SU-DHL-6 (cell line): Measurements from ENCODE around the gene MORC2.
A peak's percentile ranks its signal among the peaks of the same experiment; 100 is the strongest.

ENCODE experiments used
- H2AFZ ChIP-seq: fragments of 200-600 bp; sonication (generic); 2 replicates; pipeline ENCODE4 v1.6.1; 2014; ENCODE audit warnings: low read depth, mild to moderate bottlenecking, moderate library complexity, mixed read lengths, antibody characterized with exemption, low read length; ENCODE audit not compliant: severe bottlenecking
- H3F3A ChIP-seq: fragments of 200-600 bp; shearing (Covaris generic); 2 replicates; pipeline ENCODE4 v1.6.0; 2016; ENCODE audit warnings: antibody characterized with exemption, mild to moderate bottlenecking; ENCODE audit not compliant: insufficient read depth
- H3K27ac ChIP-seq: fragments of 200-600 bp; sonication (generic); 2 replicates; pipeline ENCODE4 v1.5.1; 2016; ENCODE audit warnings: low read depth, mild to moderate bottlenecking, low read length, moderate library complexity, mixed read lengths
- H3K27me3 ChIP-seq: fragments of 200-600 bp; sonication (generic), shearing (Covaris generic); 2 replicates; pipeline ENCODE4 v1.6.0; 2014; ENCODE audit warnings: mild to moderate bottlenecking, low read length
- H3K36me3 ChIP-seq: fragments of 200-600 bp; sonication (generic); 2 replicates; pipeline ENCODE4 v1.6.1; 2014; ENCODE audit warnings: mild to moderate bottlenecking, low read length, mixed read lengths
- H3K4me2 ChIP-seq: fragments of 300-600, 200-600 bp; shearing (Covaris generic), sonication (generic); 2 replicates; pipeline ENCODE4 v1.6.0; 2014; ENCODE audit warnings: low read length, low read depth, mild to moderate bottlenecking; ENCODE audit not compliant: poor library complexity, severe bottlenecking
- H3K4me3 ChIP-seq: fragments of 200-600 bp; sonication (generic); 2 replicates; pipeline ENCODE4 v1.5.1; 2014; ENCODE audit warnings: antibody characterized with exemption, low read length, mild to moderate bottlenecking, mixed read lengths; ENCODE audit not compliant: insufficient read depth, poor library complexity, severe bottlenecking
- H3K79me2 ChIP-seq: fragments of 200-600 bp; sonication (generic); 2 replicates; pipeline ENCODE4 v1.6.1; 2014; ENCODE audit warnings: mild to moderate bottlenecking, low read length, moderate library complexity; ENCODE audit not compliant: insufficient read depth
- H3K9ac ChIP-seq: fragments of 200-600 bp; sonication (generic); 2 replicates; pipeline ENCODE4 v1.7.0; 2014; ENCODE audit warnings: mild to moderate bottlenecking, low read length
- H3K9me2 ChIP-seq: fragments of 200-600 bp; sonication (generic); replicated peaks from 2 replicates; pipeline ENCODE4 v1.6.1; 2014; ENCODE audit warnings: low read length; ENCODE audit not compliant: insufficient read depth
- H3K9me3 ChIP-seq: fragments of 200-600 bp; sonication (generic); 2 replicates; pipeline ENCODE4 v1.6.1; 2014; ENCODE audit warnings: low read length, mixed read lengths; ENCODE audit not compliant: insufficient read depth
- H4K20me1 ChIP-seq: fragments of 200-600 bp; sonication (generic); 2 replicates; pipeline ENCODE4 v1.6.1; 2014; ENCODE audit warnings: low read depth, mild to moderate bottlenecking, antibody characterized with exemption, low read length, moderate library complexity, mixed read lengths
- EZH2phosphoT487 ChIP-seq: fragments of 200-600 bp; sonication (generic), shearing (Covaris generic); conservative IDR thresholded peaks from 2 replicates; pipeline ENCODE4 v1.6.1; 2018; ENCODE audit warnings: mild to moderate bottlenecking, antibody characterized with exemption, low read length, moderate library complexity, mixed read lengths
- TF ChIP-seq, protein P1 (sequence below): fragments of 200-600 bp; sonication (generic); IDR thresholded peaks from one replicate; pipeline ENCODE4 v1.5.1; 2017; ENCODE audit warnings: antibody characterized with exemption, mild to moderate bottlenecking, low read length, moderate library complexity; ENCODE audit not compliant: insufficient read depth, poor library complexity, severe bottlenecking

MORC2 gene

DNA sequence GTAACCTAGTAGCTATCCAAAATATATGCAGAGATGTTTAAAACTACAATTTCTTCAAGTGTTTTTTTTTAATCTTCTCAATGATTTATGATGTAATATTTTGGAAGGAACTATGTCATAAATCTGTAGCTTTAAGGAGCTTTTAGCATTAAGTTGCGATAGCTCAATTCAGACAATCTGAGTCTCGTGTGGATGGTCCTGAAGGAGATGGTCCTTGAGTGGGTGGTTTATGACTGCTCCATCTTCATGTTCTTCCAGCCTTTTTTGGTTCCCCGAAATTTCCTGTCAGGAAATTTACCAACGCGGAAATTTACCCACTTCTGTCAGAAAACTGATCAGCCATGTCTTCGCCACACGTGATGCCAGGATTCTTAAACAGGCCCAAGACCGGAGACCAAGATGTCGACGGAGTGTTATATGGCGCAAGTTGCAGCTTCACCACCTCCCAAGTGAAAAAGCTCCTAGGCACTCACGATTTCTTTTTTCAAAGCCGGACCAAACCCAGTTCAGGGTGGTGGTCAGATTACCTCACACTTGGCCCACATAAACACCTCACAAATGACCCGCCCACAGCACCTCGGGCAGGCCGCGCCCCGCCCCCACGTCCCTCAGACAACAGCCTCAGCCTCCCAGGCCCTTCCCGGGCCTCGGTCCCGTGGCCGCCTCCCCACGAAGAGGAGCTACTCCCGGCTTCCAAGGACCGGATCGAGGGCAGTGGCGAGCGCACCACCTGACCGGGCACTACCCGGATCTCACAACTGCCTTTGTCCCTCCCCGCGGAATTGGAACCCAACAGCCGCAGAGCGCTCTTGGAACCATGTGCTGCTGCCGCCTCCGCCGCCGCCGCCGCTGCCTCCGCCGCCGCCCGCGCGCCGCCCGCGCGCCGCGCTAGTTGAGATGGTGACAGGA, at the start of gene MORC2:
Gene MORC2 (minus strand): TSS at position 760 of the 909 bp plus-strand sequence. CDS start 885 bp downstream, outside the sequence.
- Histone ChIP-seq H3K4me2 (peak within 1 kb of the TSS; percentile 83), H3K36me3 (peaks cover 39% of the 10 kb centered on the region), H4K20me1 (no peaks in the 10 kb centered on the region; the same call in 1 of the 2 replicates), H3K27ac (peak within 1 kb of the TSS; percentile 72), H3K9ac (peak within 1 kb of the TSS; percentile 82), H3F3A (no peaks in the 10 kb centered on the region), H3K27me3 (no peaks in the 10 kb centered on the region), H3K9me2 (no peaks in the 10 kb centered on the region), H3K4me3 (peak within 1 kb of the TSS; percentile 64), H3K79me2 (peaks cover 51% of the 10 kb centered on the region), H2AFZ (peak within 1 kb of the TSS; percentile 72), H3K9me3 (peaks cover 21% of the 10 kb centered on the region; the same call in 1 of the 2 replicates)
- TF ChIP-seq EZH2phosphoT487: no peak
- TF ChIP-seq, protein P1, sequence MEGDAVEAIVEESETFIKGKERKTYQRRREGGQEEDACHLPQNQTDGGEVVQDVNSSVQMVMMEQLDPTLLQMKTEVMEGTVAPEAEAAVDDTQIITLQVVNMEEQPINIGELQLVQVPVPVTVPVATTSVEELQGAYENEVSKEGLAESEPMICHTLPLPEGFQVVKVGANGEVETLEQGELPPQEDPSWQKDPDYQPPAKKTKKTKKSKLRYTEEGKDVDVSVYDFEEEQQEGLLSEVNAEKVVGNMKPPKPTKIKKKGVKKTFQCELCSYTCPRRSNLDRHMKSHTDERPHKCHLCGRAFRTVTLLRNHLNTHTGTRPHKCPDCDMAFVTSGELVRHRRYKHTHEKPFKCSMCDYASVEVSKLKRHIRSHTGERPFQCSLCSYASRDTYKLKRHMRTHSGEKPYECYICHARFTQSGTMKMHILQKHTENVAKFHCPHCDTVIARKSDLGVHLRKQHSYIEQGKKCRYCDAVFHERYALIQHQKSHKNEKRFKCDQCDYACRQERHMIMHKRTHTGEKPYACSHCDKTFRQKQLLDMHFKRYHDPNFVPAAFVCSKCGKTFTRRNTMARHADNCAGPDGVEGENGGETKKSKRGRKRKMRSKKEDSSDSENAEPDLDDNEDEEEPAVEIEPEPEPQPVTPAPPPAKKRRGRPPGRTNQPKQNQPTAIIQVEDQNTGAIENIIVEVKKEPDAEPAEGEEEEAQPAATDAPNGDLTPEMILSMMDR: no peak

DNA sequence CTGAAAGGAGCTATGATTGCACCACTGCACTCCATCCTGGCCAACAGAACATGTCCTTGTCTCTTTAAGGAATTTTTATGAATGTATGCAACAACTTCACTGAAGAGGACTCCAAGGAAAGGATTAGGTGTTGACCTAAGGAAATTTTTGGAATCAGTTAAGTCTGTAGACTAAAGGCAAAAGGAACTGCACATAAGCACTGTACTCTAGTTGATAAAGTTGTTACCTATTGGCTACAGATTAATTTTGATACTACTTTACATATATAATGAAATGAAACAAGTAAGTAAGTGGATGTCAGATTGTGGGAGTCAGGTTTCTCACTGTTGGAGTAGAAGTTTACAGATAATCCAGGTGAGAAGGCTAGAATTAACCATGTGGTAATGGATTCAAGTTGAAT, 37.0 kb upstream of the MORC2 start:
- no peak overlapping the region for H3K4me3 ChIP-seq
- H3K27me3 ChIP-seq: no peaks in the 10 kb centered on the region
- H3K9me3 ChIP-seq: no peaks in the 10 kb centered on the region
- no peaks in the 10 kb centered on the region for H3K36me3 ChIP-seq
- no peak overlapping the region for H2AFZ ChIP-seq
- H3K79me2 ChIP-seq: no peaks in the 10 kb centered on the region
- no peak overlapping the region for H3K4me2 ChIP-seq
- no peak overlapping the region for H3K27ac ChIP-seq
- no peak overlapping the region for H3K9ac ChIP-seq
- H3K9me2 ChIP-seq: no peaks in the 10 kb centered on the region
- no peaks in the 10 kb centered on the region for H3F3A ChIP-seq
- TF ChIP-seq EZH2phosphoT487: no peak
- TF ChIP-seq, protein P1: no peak
- H4K20me1 ChIP-seq: no peaks in the 10 kb centered on the region

DNA sequence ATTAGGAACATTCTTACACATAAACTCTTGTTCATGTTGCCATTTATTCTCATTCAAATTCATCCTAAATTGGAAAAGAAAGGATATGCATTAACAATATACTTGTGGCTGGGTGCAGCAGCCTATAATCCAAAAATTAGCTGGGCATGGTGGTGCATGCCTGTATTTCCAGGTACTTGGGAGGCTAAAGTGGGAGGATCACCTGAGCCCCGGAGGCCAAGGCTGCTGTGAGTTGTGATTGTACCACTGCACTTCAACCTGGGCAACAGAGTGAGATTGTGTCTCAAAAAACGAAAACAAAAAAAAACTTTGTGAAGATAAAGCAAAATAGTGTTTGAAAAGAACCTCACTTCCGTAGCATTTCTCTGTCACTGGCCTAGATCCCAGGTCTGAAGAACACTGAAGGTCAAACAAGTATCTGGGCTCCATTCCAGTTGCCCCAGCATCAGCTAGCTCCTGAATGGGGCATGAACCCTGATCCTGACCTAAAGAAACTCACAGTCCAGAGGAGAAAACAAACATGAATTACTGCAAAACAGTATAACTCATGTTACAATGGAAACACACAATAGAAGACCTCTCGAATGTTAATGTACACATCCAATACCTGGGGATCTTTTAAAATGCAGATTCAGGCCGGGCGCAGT, 32.7 kb upstream of the MORC2 start:
- Histone ChIP-seq H3K4me3 (no peak overlapping the region), H4K20me1 (no peaks in the 10 kb centered on the region), H3K4me2 (no peak overlapping the region), H3K9me2 (no peaks in the 10 kb centered on the region), H3K36me3 (no peaks in the 10 kb centered on the region), H3K9me3 (no peaks in the 10 kb centered on the region), H2AFZ (no peak overlapping the region), H3K27ac (no peak overlapping the region), H3F3A (no peaks in the 10 kb centered on the region), H3K9ac (no peak overlapping the region), H3K27me3 (no peaks in the 10 kb centered on the region), H3K79me2 (no peaks in the 10 kb centered on the region)
- TF ChIP-seq EZH2phosphoT487: no peak
- TF ChIP-seq, protein P1: no peak
